Neural cell (in vitro differentiated cells): ENCODE results near the gene SACM1L. TPM values are rescaled to one million over a fixed set of nuclear protein-coding genes. Genes with fewer than 3 reads are reported as not detected.
"Not testable (repeated sequence)": the region's sequence is repeated elsewhere in the genome, so short reads cannot be mapped to it uniquely, and the experiment has no call there.

Source experiments
- H2AFZ ChIP-seq: fragments of 200-600, 300-800 bp; sonication (generic), shearing (Covaris generic); 2 replicates; pipeline ENCODE4 v1.6.0; 2014; ENCODE audit warnings: low read depth, mild to moderate bottlenecking, antibody characterized with exemption, low read length, moderate library complexity
- H3F3A ChIP-seq: fragments of 200-600 bp; shearing (Covaris generic); 2 replicates; pipeline ENCODE4 v1.6.1; 2016; ENCODE audit warnings: mild to moderate bottlenecking, moderate library complexity, mixed read lengths, antibody characterized with exemption, low read length; ENCODE audit not compliant: insufficient read depth, poor library complexity, severe bottlenecking
- H3K27ac ChIP-seq: fragments of 200-600, 300-800 bp; sonication (generic), shearing (Covaris generic); 2 replicates; pipeline ENCODE4 v1.5.1; 2014; ENCODE audit warnings: mild to moderate bottlenecking, low read length, moderate library complexity
- H3K27me3 ChIP-seq: fragments of 300-800, 200-600 bp; sonication (generic), shearing (Covaris generic); 2 replicates; pipeline ENCODE4 v1.6.0; 2014; ENCODE audit warnings: mild to moderate bottlenecking, low read depth, low read length, moderate library complexity; ENCODE audit not compliant: insufficient read depth
- H3K36me3 ChIP-seq: fragments of 300-800, 200-600 bp; sonication (generic), shearing (Covaris generic); 2 replicates; pipeline ENCODE4 v1.5.1; 2014; ENCODE audit warnings: mild to moderate bottlenecking, antibody characterized with exemption, low read length, moderate library complexity; ENCODE audit not compliant: insufficient read depth
- H3K4me2 ChIP-seq: fragments of 300-800, 200-600 bp; sonication (generic), shearing (Covaris generic); 2 replicates; pipeline ENCODE4 v1.6.0; 2014; ENCODE audit warnings: mild to moderate bottlenecking, low read length
- H3K4me3 ChIP-seq: fragments of 300-800, 200-600 bp; sonication (generic), shearing (Covaris generic); 2 replicates; pipeline ENCODE4 v1.5.1; 2014; ENCODE audit warnings: mild to moderate bottlenecking, low read length, moderate library complexity
- H3K79me2 ChIP-seq: fragments of 200-600 bp; shearing (Covaris generic); replicated peaks from 2 replicates; pipeline ENCODE4 v1.6.0; 2014; ENCODE audit warnings: mild to moderate bottlenecking, low read length, moderate library complexity; ENCODE audit not compliant: insufficient read depth
- H3K9ac ChIP-seq: fragments of 300-800, 200-600 bp; sonication (generic), shearing (Covaris generic); 2 replicates; pipeline ENCODE4 v1.6.1; 2016; ENCODE audit warnings: mild to moderate bottlenecking, low read length, mixed read lengths
- H3K9me2 ChIP-seq: fragments of 200-600 bp; shearing (Covaris generic); 2 replicates; pipeline ENCODE4 v1.6.1; 2016; ENCODE audit warnings: mild to moderate bottlenecking, low read length, mixed read lengths; ENCODE audit not compliant: insufficient read depth
- H3K9me3 ChIP-seq: fragments of 200-600, 300-800 bp; sonication (generic), shearing (Covaris generic); 2 replicates; pipeline ENCODE4 v1.6.1; 2016; ENCODE audit warnings: mild to moderate bottlenecking, mixed run types, low read length, moderate library complexity, mixed read lengths
- H4K20me1 ChIP-seq: fragments of 200-600 bp; shearing (Covaris generic); 2 replicates; pipeline ENCODE4 v1.6.1; 2016; ENCODE audit warnings: mild to moderate bottlenecking, mixed run types; ENCODE audit not compliant: insufficient read depth
- EP300 ChIP-seq: fragments of 450-650 bp; conservative IDR thresholded peaks from 2 replicates; pipeline ENCODE4 v1.6.1; 2014; ENCODE audit warnings: antibody characterized with exemption, mild to moderate bottlenecking, moderate library complexity; ENCODE audit not compliant: poor library complexity, severe bottlenecking
- EZH2 ChIP-seq: fragments of 200-600, 300-800 bp; shearing (Covaris generic), sonication (generic); IDR thresholded peaks from 2 replicates; pipeline ENCODE4 v1.6.1; 2014; ENCODE audit warnings: antibody characterized with exemption, low read length, borderline replicate concordance, mild to moderate bottlenecking; ENCODE audit not compliant: insufficient read depth, poor library complexity, severe bottlenecking
- MXI1 ChIP-seq: fragments of 450-650 bp; conservative IDR thresholded peaks from 2 replicates; pipeline ENCODE4 v1.6.1; 2014; ENCODE audit warnings: antibody characterized with exemption, mild to moderate bottlenecking; ENCODE audit not compliant: poor library complexity, severe bottlenecking
- POLR2AphosphoS5 ChIP-seq: IDR thresholded peaks from 2 replicates; pipeline ENCODE4 v1.6.1; 2012
- RAD21 ChIP-seq: fragments of 450-650 bp; conservative IDR thresholded peaks from 2 replicates; pipeline ENCODE4 v1.6.1; 2014; ENCODE audit warnings: antibody characterized with exemption, mild to moderate bottlenecking, moderate library complexity
- SMC3 ChIP-seq: fragments of 450-650 bp; conservative IDR thresholded peaks from 2 replicates; pipeline ENCODE4 v1.6.1; 2014; ENCODE audit warnings: antibody characterized with exemption, mild to moderate bottlenecking, moderate library complexity; ENCODE audit not compliant: poor library complexity
- TAF1 ChIP-seq: IDR thresholded peaks from 2 replicates; pipeline ENCODE4 v1.6.1; 2012; ENCODE audit warnings: low read depth
- polyA plus RNA-seq: library from polyadenylated mRNA; depleted of rRNA; stranded (reverse); fragments of >200 nt; gene quantifications from 2 replicates; pipeline ENCODE4 v1.2.3, GENCODE V29; 2014
- TF ChIP-seq, protein P1 (sequence below): fragments of 450-650 bp; IDR thresholded peaks from 2 replicates; pipeline ENCODE4 v1.5.1; 2014; ENCODE audit warnings: antibody characterized with exemption, mild to moderate bottlenecking, moderate library complexity; ENCODE audit not compliant: poor library complexity, severe bottlenecking
- TF ChIP-seq, protein P2 (sequence below): IDR thresholded peaks from 2 replicates; pipeline ENCODE4 v1.6.1; 2012; ENCODE audit warnings: borderline replicate concordance

Gene SACM1L
- polyA plus RNA-seq, 1 donor from 2014 or later = 66.2 TPM

GRCh38 chr3:45683417-45684326 is 5.5 kb upstream of the SACM1L start:
- no peaks in the 10 kb centered on the region for H4K20me1 ChIP-seq
- H3K27me3 ChIP-seq = no peaks in the 10 kb centered on the region
- H3K9me2 ChIP-seq = no peaks in the 10 kb centered on the region
- H3K4me2 ChIP-seq = no peak overlapping the region
- no peak overlapping the region for H3K27ac ChIP-seq
- H3K79me2 ChIP-seq = no peaks in the 10 kb centered on the region
- peaks cover 11% of the 10 kb centered on the region for H3F3A ChIP-seq
- H3K4me3 ChIP-seq = no peak overlapping the region
- no peak overlapping the region for H3K9ac ChIP-seq
- H3K9me3 ChIP-seq = no peaks in the 10 kb centered on the region
- H3K36me3 ChIP-seq = no peaks in the 10 kb centered on the region
- no peak for TF ChIP-seq MXI1
- TF ChIP-seq EP300 = no peak
- no peak for TF ChIP-seq SMC3
- TF ChIP-seq, protein P1, sequence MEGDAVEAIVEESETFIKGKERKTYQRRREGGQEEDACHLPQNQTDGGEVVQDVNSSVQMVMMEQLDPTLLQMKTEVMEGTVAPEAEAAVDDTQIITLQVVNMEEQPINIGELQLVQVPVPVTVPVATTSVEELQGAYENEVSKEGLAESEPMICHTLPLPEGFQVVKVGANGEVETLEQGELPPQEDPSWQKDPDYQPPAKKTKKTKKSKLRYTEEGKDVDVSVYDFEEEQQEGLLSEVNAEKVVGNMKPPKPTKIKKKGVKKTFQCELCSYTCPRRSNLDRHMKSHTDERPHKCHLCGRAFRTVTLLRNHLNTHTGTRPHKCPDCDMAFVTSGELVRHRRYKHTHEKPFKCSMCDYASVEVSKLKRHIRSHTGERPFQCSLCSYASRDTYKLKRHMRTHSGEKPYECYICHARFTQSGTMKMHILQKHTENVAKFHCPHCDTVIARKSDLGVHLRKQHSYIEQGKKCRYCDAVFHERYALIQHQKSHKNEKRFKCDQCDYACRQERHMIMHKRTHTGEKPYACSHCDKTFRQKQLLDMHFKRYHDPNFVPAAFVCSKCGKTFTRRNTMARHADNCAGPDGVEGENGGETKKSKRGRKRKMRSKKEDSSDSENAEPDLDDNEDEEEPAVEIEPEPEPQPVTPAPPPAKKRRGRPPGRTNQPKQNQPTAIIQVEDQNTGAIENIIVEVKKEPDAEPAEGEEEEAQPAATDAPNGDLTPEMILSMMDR = no peak
- no peak for TF ChIP-seq TAF1
- no peak for TF ChIP-seq POLR2AphosphoS5
- no peak overlapping the region for H2AFZ ChIP-seq

DNA sequence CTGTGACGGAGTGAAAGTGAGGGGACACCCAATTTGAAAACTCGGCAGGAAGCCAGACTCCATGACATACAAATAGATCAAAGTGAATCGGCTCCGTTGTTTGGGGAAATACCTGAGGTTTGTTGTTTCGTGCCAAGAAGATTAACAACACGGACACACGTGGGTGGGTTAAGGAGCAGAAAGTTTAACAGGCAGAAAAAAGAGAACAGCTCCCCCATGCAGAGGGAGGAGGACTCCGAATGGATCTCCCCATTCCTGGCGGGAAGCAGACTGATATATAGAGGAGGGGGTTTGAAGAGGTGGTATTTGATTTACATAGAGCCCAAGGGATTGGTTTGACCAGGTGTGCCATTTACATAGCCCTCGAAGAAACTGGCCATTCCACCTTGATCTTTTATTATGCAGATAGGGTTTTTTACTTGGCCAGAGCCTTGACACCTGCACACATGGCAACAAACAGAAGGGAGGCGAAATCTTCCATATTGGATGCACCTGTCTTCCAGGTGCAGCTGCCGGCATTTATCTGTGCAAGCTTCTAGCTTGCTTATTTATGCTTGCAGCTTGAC is 4.8 kb upstream of the SACM1L start:
- no peak overlapping the region for H3K4me3 ChIP-seq
- H3K36me3 ChIP-seq = no peaks in the 10 kb centered on the region
- H2AFZ ChIP-seq = no peak overlapping the region
- no peaks in the 10 kb centered on the region for H3K9me3 ChIP-seq
- TF ChIP-seq SMC3 (no peak), TAF1 (no peak), EP300 (no peak), EZH2 (no peak), MXI1 (no peak), RAD21 (no peak), POLR2AphosphoS5 (no peak)
- TF ChIP-seq, protein P2, sequence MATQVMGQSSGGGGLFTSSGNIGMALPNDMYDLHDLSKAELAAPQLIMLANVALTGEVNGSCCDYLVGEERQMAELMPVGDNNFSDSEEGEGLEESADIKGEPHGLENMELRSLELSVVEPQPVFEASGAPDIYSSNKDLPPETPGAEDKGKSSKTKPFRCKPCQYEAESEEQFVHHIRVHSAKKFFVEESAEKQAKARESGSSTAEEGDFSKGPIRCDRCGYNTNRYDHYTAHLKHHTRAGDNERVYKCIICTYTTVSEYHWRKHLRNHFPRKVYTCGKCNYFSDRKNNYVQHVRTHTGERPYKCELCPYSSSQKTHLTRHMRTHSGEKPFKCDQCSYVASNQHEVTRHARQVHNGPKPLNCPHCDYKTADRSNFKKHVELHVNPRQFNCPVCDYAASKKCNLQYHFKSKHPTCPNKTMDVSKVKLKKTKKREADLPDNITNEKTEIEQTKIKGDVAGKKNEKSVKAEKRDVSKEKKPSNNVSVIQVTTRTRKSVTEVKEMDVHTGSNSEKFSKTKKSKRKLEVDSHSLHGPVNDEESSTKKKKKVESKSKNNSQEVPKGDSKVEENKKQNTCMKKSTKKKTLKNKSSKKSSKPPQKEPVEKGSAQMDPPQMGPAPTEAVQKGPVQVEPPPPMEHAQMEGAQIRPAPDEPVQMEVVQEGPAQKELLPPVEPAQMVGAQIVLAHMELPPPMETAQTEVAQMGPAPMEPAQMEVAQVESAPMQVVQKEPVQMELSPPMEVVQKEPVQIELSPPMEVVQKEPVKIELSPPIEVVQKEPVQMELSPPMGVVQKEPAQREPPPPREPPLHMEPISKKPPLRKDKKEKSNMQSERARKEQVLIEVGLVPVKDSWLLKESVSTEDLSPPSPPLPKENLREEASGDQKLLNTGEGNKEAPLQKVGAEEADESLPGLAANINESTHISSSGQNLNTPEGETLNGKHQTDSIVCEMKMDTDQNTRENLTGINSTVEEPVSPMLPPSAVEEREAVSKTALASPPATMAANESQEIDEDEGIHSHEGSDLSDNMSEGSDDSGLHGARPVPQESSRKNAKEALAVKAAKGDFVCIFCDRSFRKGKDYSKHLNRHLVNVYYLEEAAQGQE = no peak
- TF ChIP-seq, protein P1 = no peak
- H3K4me2 ChIP-seq = no peak overlapping the region
- no peak overlapping the region for H3K27ac ChIP-seq
- H4K20me1 ChIP-seq = no peaks in the 10 kb centered on the region
- H3K27me3 ChIP-seq = no peaks in the 10 kb centered on the region
- no peaks in the 10 kb centered on the region for H3K9me2 ChIP-seq
- no peaks in the 10 kb centered on the region for H3K79me2 ChIP-seq
- H3K9ac ChIP-seq = no peak overlapping the region
- peaks cover 12% of the 10 kb centered on the region for H3F3A ChIP-seq

- Histone ChIP-seq H3F3A (peaks cover 16% of the 10 kb centered on the region), H3K79me2 (peaks cover 11% of the 10 kb centered on the region)
- H3K4me3 ChIP-seq, H3K9ac ChIP-seq, H4K20me1 ChIP-seq, H3K27ac ChIP-seq, H3K9me3 ChIP-seq, H3K36me3 ChIP-seq, H3K9me2 ChIP-seq, H3K4me2 ChIP-seq, H2AFZ ChIP-seq, H3K27me3 ChIP-seq: not testable (repeated sequence)
These were observed 3.5 kb upstream of the SACM1L start for GRCh38 chr3:45685722-45686121.
